Right lung (tissue), 5 donors: Measurements from ENCODE around the gene PPP2R2C. TPM values are rescaled to one million over a fixed set of nuclear protein-coding genes. Genes with fewer than 3 reads are reported as not detected.

Experiments used
- DNase-seq, 2 donors: peaks; one replicate each; pipeline ENCODE4 v3.0.0-alpha.2; 2013
- polyA plus RNA-seq, 5 donors: library from polyadenylated mRNA; unstranded; fragments of 120-200 nt; gene quantifications; one replicate each; pipeline versions ENCODE4 v1.2.1 to v1.2.3, GENCODE V29; 2013; ENCODE audit warnings: inconsistent platforms in 1 of 5, low replicate concordance in 1 of 5; ENCODE audit not compliant: insufficient read length in 5 of 5, insufficient read depth in 1 of 5

The PPP2R2C gene
- polyA plus RNA-seq, 5 donors: 0.22 to 0.53 (median 0.28) TPM

GRCh38 chr4:6367371-6367851 lies 105.0 kb downstream of the PPP2R2C start:
- DNase-seq: no peak

GRCh38 chr4:6366581-6366980 lies 105.8 kb downstream of the PPP2R2C start:
- DNase-seq: no peak

DNA sequence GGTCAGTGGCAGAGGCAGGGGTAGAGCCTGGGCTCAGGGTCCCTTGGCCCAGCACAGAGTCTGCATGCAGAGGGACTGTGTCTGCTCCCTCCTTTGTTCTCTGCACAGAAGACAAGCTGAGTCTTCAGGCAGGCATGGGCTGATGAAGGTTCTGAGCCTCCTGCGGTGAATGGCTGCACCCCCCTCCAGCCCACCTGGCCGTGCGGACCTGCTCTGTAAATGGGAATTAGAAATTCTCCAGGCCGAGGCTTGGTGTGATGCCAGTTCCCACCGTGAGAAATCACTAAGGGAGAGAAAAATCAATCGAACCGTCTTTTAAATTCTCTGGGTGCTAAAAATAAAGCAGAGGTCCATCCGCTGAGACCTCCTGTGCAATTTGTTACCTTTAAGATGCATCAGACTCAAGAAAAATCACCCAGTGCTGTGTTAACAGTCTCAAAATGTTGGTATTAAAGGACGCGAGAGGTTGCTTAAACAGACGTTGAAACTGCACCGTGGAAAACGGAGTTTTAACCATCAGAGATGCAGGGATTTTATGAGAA lies 106.8 kb downstream of the PPP2R2C start:
- no peak for DNase-seq

GRCh38 chr4:6364581-6364980 lies 107.8 kb downstream of the PPP2R2C start:
- no peak for DNase-seq

DNA sequence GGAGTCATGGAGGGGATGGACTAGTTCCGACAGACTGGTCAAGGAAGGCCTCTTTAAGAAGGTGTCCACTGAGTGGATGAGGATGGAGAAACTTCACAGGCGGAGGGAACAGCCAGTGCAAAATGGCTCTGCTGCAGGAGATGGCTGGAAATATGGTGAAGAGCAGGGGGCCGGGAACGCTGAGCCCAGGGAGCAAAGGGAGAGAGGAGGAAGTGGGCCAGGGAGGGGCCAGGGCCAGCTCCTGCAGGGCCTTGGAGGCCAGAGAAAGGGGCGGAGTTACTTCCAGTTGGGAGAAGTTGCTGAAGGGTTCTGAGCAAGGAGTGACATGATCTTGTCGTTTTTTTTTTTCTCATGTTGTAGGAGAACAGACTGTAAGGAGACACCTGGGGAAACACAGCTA lies 108.3 kb downstream of the PPP2R2C start:
- DNase-seq: no peak

GRCh38 chr4:6362896-6363295 lies 109.5 kb downstream of the PPP2R2C start:
- DNase-seq: peak; percentile 25 to 29

DNA sequence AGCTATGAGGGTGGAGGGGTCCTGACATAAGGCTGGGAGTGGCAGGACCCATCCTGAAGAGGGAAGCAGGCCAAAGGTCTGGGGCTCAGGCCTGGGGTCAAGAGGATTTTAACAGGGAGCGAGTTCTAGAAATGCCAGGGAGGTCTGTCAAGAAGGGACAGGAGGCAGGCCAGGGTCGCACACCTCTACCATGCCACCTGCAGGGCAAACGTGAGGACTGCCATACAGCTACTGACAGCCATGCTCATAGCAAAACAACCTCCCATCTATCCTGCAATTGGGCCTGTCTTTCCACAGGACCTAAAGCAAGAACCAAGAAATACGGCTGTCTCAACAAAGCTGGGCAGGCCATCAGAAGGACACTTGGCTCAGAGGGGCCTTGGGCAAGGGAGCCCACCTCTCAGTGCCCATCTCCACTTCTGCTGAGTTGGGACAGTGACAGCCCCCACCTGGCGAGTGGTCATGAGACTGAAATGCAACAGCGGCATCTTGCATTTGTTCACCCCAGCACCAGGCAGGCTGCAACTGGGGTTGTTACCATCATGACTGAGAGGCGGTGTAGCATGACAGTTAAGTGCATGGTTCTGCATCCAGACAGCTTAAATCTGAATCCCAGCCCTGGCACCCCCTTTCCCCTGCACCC lies 110.0 kb downstream of the PPP2R2C start:
- DNase-seq: no peak

GRCh38 chr4:6361076-6361784 lies 111.2 kb downstream of the PPP2R2C start:
- DNase-seq: no peak

DNA sequence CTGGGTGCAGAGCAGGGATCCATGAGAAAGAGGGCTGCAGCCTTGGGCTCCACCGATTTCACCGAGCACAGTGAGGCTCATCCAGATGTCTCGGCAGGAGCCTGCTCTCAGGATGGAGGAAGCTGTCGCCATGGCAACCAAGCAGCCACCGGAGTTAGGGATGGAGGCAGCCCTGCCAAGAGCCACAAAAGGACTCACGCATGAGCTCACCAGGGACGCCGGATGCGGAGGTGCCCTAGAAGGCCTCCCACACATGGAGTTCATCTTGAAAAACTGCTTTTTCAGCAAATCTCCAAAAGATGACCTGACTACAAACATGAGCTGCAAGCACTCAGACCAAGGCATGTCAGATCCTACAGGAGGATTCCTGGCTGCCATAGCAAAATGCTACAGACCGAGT lies 112.0 kb downstream of the PPP2R2C start:
- DNase-seq: no peak

- DNase-seq: no peak
These were observed 112.7 kb downstream of the PPP2R2C start for GRCh38 chr4:6359536-6360308.

- DNase-seq: no peak
These were observed 114.9 kb downstream of the PPP2R2C start for GRCh38 chr4:6357476-6357875.

DNA sequence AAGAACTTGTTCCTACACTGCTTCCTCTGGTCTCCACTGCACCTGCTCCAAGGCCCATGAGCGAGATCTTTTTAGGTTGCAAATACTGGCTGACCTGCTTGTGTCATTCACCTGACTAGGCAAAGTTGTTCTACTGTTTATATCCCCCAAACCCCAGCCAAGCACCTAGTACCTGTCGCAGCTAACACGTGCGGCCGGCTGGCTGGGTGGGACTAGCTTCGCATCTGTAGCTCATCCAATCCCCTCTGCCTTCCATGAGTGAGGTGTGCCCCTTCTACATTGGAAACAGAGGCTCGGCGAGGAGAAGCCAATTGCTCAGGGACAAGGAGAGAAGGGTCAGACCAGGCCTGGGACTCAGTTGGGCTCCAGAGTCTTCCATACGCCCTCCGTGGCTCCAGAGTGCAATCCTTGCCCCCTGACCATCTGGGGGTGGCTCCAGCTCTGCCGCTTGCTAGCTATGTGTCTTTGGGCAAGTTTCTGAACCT lies 116.3 kb downstream of the PPP2R2C start:
- no peak for DNase-seq

- no peak for DNase-seq
These were observed 117.4 kb downstream of the PPP2R2C start for GRCh38 chr4:6355052-6355451.

GRCh38 chr4:6354626-6355025 lies 117.8 kb downstream of the PPP2R2C start:
- no peak for DNase-seq

DNA sequence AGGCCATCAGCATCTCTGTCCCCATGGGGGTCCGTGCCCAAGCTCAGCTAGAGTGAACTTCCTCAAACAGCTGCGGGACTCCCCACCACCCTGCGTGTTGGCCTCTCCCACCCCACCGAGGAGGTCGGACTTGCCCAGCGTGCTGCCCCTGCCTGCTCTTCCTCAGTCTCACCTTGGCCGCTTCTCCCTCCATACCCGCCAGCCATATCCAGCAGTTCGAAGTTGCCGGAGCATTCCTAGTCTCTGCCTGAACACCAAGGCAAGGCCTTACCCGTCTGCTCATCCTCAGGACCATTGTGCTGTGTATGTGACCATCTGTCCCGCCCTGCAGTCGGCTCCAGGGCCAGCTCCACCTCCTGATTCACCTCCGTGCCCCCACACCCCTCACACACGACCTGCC lies 118.3 kb downstream of the PPP2R2C start:
- no peak for DNase-seq

GRCh38 chr4:6352031-6352692 lies 120.3 kb downstream of the PPP2R2C start:
- no peak for DNase-seq

GRCh38 chr4:6351246-6352000 lies 121.0 kb downstream of the PPP2R2C start:
- DNase-seq: no peak

DNA sequence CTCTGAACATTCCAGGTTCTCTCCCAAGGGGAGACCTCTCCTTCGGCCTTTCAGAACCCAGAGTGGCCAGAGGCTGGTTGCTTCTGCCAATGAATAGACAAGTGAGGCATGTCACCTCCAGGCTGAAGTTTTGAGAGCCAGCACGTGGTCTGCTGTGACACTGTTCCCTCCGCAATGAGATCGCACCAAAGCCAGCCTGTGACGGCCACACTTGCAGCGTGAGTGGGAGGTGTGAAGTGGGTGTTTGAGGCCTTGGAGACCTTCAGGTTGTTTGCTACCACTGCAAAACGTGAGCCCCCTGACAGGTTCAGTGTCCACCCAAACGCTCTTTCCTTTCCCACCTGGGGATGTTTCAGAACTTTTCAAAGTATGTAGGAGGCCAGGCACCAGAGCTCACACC lies 121.8 kb downstream of the PPP2R2C start:
- DNase-seq: no peak

DNA sequence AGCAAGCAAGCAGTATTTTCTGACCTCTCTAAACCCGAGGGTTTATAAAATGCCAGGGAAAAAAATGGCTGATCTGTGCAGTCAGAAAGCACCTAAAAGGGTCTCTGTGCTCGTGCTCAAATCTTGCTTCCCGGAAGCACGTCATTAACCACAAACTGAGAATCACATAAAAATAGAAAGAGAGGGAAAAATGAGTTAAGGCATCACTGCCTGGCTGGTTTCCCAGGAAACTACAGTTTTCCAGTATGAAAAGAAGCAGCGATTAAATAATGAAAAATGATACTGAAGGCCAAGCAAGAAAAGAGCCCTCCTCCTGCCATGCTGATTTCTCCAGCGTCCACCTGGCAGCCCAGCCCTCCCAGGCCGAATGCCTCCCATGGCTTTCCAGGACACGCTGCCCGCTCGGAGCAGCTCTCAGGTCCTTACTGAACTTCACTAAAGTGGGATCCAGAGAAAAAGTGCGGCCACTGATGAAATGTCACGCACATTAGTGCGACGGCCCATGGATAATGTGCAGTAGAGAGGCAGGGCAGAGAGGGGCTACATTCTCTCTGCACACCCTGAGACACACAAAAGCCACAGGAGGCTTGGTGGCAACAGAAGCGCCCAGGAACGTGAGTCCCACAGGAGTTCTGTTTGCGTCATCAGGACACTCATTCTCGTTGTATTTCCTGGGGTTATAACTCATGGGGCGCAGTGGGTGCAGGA lies 122.4 kb downstream of the PPP2R2C start:
- no peak for DNase-seq

DNA sequence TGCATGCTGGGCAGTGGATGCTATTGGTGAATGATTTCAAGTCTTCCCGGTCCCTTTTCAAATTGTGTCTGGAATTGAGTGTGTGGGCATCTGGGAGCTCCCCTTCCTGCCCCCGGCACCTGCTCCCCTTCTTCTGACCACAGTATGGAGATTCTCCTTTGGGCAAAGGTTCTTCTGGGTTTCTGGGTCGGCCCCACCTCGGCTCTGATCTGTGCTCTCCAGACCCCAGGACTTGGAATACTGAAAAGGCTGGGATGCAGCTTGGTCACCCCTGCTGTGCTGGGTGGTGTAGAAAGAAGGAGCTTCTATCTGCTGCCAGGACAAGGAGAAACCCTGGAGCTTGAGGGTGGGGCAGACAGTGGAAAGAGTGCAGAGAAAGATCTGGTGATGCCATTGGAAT lies 124.0 kb downstream of the PPP2R2C start:
- no peak for DNase-seq
